Ishikawa (cell line): ENCODE results near the gene SF3B2.

Experiments used
- CEBPB ChIP-seq: IDR thresholded peaks from 2 replicates; pipeline ENCODE4 v1.6.1; 2012
- CREB1 ChIP-seq: IDR thresholded peaks from 2 replicates; pipeline ENCODE4 v1.6.1; 2012; ENCODE audit warnings: low read depth
- EGR1 ChIP-seq: IDR thresholded peaks from 2 replicates; pipeline ENCODE4 v1.6.1; 2012
- EP300 ChIP-seq: IDR thresholded peaks from 2 replicates; pipeline ENCODE4 v1.6.1; 2012; ENCODE audit warnings: borderline replicate concordance
- FOXM1 ChIP-seq: IDR thresholded peaks from 2 replicates; pipeline ENCODE4 v1.6.1; 2012; ENCODE audit warnings: low read depth, borderline replicate concordance
- NFIC ChIP-seq: IDR thresholded peaks from 2 replicates; pipeline ENCODE4 v1.6.1; 2012
- RAD21 ChIP-seq: IDR thresholded peaks from 2 replicates; pipeline ENCODE4 v1.6.1; 2012; ENCODE audit warnings: low read depth
- REST ChIP-seq: IDR thresholded peaks from 2 replicates; pipeline ENCODE4 v1.6.1; 2012; ENCODE audit warnings: low read depth, mild to moderate bottlenecking
- TAF1 ChIP-seq: IDR thresholded peaks from 2 replicates; pipeline ENCODE4 v1.6.1; 2012; ENCODE audit warnings: low read depth, mild to moderate bottlenecking
- TCF12 ChIP-seq: IDR thresholded peaks from 2 replicates; pipeline ENCODE4 v1.6.1; 2012; ENCODE audit warnings: low read depth
- TEAD4 ChIP-seq: IDR thresholded peaks from 2 replicates; pipeline ENCODE4 v1.6.1; 2012
- USF1 ChIP-seq: IDR thresholded peaks from 2 replicates; pipeline ENCODE4 v1.6.1; 2012
- YY1 ChIP-seq: IDR thresholded peaks from 2 replicates; pipeline ENCODE4 v1.6.1; 2012; ENCODE audit warnings: low read depth
- ZBTB7A ChIP-seq: IDR thresholded peaks from 2 replicates; pipeline ENCODE4 v1.6.1; 2012; ENCODE audit warnings: low read depth
- TF ChIP-seq, protein P1 (sequence below): IDR thresholded peaks from 2 replicates; pipeline ENCODE4 v1.6.1; 2012

SF3B2 gene

GRCh38 chr11:66107600-66108510 lies 55.7 kb downstream of the SF3B2 start:
- TF ChIP-seq, protein P1, sequence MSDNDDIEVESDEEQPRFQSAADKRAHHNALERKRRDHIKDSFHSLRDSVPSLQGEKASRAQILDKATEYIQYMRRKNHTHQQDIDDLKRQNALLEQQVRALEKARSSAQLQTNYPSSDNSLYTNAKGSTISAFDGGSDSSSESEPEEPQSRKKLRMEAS: no peak
- no peak for TF ChIP-seq ZBTB7A
- TF ChIP-seq RAD21: no peak
- TF ChIP-seq CEBPB: no peak
- TF ChIP-seq EGR1: no peak
- TF ChIP-seq USF1: no peak
- no peak for TF ChIP-seq TEAD4
- no peak for TF ChIP-seq FOXM1
- TF ChIP-seq REST: no peak
- TF ChIP-seq YY1: no peak
- no peak for TF ChIP-seq TCF12
- no peak for TF ChIP-seq EP300
- TF ChIP-seq TAF1: no peak

- no peak for TF ChIP-seq NFIC
- no peak for TF ChIP-seq TEAD4
- no peak for TF ChIP-seq RAD21
- no peak for TF ChIP-seq ZBTB7A
- no peak for TF ChIP-seq TAF1
- TF ChIP-seq USF1: no peak
- TF ChIP-seq CREB1: no peak
- TF ChIP-seq EGR1: no peak
- TF ChIP-seq CEBPB: no peak
- no peak for TF ChIP-seq EP300
- no peak for TF ChIP-seq YY1
- no peak for TF ChIP-seq FOXM1
- TF ChIP-seq REST: no peak
- TF ChIP-seq TCF12: no peak
- TF ChIP-seq, protein P1: no peak
Measured at GRCh38 chr11:66109294-66109693, 57.1 kb downstream of the SF3B2 start.

GRCh38 chr11:66111158-66111557 lies 59.0 kb downstream of the SF3B2 start:
- TF ChIP-seq NFIC (no peak), CEBPB (no peak), ZBTB7A (no peak)

GRCh38 chr11:66112041-66112491 lies 59.9 kb downstream of the SF3B2 start:
- TF ChIP-seq NFIC: no peak
- TF ChIP-seq ZBTB7A: no peak

GRCh38 chr11:66112601-66113499 lies 60.7 kb downstream of the SF3B2 start:
- TF ChIP-seq NFIC (0 out of 2 replicates have a peak, but pooled peaks have one; percentile 34), CEBPB (no peak), TAF1 (no peak), ZBTB7A (no peak), EP300 (no peak), RAD21 (no peak), YY1 (no peak), CREB1 (no peak), TEAD4 (peak; percentile 49), FOXM1 (no peak)
